GM18867 (cell line): ENCODE data around the gene CMIP.

Experiments used
- ATAC-seq: cut with Tn5 transposase; IDR thresholded peaks from one replicate; pipeline ENCODE4 v1.9.1; 2021; ENCODE audit warnings: mild to moderate bottlenecking, moderate library complexity; ENCODE audit not compliant: unreplicated experiment

The CMIP gene

DNA sequence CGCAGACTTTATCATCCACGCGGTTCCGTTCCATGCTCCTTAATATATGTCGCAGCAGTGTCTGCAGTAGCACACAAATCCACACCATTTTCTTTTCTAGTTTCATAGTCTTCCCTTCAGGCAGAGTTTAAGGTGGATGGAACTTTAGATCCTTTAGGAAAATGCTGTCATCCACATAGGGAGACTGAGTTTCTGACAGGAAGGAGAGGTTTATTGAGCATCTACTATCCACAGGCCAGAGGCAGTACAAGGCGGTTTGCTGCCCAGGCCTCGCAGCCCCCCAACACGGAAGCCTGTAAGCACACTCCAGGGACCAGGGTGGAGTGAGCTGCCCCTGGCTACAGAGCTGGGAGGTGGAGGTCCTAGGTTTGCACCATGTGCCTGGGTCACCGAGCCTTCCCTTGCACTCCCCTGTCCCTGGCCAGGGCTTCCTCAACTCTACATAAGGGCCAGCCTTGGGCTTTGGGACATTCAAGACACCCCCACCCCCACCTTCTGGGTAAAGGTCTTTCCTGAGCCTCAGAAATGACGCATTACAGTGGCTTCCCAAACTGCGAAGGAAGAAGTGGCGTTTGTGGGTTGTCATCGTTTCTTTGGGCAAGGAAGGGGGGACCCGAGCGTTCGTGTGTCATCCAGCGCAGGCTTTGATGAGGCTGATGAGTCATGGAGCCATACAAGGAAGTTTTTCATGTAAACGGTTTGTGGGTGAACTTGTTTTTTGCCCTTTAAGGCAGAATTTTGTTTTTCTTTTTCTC, 188.0 kb downstream of the CMIP start:
- no peak for ATAC-seq

DNA sequence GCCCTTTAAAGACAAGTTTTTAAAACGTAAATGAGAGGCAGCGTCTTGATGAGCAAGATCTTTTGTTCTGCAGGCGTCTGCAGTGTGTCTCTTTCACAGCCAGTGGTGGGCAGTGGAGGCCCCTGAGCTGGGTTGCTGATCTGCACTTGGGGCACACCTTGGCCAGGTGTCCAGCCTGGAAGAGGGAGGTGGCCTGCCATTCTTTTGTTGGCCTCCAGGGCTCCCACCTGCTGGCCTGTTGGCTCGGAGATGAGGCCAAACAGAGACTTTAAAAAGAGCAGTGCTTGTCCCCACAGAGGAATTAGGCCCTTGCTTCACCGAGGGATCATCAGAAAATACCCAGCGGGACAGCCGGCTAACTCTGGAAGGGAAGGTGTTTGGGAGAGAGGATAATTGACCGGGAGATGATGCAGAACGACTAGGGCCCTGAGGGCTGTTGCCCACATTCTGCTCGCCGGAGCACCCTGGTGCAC, 188.6 kb downstream of the CMIP start:
- no peak for ATAC-seq

DNA sequence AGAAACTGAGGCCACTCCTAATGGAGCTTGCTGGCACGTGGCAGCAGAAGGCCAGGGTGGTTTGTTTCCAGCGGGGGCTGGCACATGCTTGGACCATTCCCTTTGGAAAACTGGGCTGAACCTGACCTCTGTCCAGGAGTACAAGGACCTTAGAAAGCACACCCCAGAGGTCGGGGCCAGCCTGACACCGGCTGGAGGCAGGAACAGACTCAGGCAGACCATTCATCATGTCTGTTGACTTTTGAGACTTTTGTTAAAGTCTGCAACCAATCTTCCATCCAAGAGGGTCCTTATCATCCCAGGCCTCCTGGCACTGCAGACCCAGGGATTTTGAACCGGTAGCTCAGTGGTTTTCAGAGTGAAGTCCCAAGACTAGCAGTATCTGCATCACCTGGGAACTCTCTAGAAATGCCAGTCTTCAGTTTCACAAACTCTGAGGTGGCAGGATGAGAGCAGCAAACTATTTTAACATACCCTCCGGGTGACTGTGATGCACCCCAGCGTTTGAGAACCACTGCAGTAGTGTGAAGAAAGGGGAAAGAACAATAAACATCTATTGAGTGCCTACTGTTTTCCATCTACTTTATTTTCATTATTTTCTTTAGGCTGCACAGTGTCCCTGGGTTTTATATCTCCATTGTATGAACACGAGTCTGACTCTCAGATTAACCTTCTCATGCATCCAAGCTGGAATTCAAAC, 189.2 kb downstream of the CMIP start:
- no peak for ATAC-seq

DNA sequence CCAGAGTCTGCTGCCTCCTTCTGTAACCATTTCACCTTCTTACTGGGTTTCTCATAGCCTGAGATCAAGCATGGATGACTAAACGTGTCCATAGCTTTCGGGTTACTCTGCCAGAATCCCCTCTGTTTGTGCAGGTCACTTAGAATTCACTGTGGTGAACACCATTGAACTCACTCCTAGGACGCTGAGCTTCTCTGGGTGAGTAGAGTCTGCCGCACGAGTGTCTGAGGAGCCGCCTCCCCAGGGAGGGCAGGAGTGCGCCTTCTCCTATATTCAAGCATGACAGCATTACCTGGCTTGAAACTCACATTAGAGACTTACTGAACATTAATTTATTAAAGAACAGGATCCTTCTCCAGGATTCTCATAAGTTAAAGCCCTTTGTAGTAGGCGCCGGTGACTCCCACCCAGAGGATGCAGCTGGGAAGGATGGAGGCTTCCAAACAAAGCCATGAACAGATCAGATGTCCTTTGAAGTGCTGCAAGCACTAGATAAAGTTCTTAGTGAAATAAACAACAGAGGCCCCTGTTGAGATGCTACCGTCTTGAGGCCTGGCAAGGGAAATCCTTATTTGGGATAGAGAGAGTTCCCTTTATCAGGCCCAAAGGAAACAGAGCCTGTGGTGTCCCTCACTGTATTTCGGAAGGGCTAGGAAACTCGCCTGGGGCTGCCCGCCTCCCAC, 189.9 kb downstream of the CMIP start:
- no peak for ATAC-seq

DNA sequence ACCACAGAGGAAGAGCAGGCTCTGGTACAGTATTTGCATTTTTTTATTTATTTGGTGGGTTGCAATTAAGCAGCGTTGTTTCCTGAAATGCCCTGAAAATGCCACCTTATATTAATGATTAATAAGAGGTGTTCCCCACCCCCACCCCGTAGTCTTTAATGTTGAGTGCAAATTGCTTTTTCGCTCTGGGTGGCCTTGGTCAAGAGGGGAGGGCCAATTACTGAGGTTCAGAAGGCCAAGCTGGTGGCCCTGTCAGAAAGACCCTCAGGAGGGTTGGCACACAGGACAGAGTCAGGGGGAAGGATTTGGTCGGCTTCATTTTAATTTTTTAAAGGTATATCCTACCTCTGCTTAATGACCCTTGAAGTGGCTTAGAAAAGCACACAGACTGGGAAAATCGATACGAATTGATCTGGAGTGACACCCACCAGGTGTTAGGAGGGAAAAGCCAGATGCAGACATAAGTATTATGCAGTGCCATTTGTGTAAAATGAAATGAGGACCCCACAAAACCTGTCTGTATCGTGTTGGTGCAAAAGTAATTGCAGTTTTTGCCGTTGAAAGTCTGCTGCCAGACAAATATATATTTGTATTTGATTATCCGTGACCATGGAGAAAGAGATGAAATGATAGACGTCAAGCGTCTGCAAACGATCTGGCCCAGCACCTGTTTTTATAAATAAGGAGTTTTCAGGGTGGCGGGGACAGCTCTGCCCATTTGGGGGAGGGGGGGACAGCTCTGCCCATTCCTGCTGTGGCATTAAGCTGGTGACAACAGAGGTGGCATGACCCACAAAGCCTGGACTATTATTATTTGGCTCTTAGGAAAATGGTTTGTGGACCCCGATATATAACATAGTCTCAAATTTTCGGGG, 190.7 kb downstream of the CMIP start:
- ATAC-seq = no peak

DNA sequence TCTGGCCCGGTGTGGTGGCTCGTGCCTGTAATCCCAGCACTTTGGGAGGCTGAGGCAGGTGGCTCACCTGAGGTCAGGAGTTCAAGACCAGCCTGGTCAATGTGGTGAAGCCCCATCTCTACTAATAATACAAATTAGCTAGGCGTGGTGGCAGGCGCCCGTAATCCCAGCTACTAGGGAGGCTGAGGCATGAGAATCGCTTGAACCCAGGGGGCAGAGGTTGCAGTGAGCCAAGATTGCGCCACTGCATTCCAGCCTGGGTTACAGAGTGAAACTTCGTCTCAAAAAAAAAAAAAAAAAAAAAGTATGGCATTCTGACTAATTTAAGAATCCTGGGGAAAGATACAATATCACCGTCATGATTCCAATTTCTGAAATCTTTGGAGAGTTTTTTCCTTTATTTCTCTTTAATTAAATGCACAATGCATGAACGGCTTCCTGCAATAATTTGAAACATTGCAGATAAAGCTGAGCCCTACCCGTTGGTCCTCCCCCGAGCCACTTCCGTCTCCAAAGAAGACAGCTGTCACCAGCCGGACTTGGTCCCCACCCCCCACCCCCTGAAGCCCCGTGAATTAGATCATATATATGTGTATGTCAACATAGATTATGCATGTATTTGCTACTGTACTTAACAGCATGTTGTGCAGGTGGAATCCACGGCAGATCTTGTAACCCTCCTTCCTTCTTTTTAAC, 191.8 kb downstream of the CMIP start:
- ATAC-seq = no peak

DNA sequence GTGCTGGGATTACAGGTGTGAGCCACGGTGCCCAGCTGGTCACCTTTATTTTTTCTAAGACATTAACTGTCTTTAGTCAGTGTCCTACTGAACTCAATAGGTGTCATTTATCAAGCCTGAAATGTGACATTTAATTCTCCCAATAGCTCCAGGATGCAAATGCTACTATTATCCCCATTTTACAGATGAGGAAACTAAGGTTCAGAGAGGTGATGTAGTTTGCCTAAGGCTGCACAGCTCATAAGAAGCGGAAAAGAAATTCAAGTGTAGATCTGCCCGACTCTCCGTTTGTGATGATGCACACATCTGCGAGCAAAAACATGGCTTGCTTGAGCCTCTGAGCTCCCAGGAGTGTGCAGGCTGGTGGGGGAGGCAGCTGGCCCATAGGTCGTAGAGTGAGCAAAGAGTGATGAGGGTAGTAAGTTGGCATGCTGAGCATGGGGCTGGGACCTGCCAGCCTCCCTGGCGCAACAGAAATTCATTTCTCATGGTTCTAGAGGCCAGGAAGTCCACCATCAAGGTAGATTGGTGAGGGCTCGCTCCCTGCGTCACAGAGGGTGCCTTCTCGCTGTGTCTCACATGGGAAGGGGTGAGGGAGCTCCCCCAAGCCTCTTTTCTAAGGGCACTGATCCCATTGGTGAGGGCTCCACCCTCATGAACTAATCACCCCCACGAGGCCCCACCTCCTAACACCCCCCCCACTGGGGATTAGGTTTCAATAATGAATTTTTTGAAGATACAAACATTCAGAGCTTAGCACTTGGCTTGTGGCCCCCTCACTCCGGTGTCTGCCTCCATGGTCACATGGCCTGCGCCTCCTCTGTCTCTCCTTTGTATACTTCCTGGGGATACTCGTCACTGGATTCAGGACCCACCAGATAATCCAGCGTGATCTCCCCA, 193.0 kb downstream of the CMIP start:
- ATAC-seq = no peak

DNA sequence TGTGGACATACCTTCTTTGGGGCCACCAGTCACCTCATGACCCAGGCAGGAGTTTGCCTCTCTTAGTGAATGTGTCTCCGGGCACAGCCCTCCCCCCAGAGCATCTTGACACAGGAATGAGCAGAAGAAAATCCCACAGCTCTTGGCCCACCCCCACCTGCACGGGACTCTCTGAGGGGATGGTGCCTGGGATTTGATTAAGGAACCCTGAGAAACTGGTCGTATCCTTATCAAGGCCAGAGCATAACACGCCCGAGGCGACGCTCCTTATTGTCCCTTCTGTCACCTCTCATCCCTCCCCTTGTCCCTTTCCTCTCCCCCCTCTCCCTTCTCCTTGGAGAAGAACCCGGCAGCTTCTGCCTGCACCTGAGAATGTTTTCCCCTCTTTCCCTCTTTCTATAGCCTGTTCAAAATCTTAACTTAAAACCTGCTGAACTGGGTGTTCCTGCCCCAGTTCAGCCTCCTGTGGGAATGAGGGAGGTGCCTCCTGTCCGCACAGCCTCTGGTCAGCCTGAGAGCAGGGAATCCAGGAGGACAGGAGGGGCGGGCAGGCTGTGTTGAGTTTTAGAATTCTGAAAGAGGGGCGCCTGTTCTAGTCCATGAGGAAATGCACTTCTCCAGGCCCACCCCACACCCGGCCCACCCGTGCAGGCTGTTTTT, 193.8 kb downstream of the CMIP start:
- no peak for ATAC-seq

DNA sequence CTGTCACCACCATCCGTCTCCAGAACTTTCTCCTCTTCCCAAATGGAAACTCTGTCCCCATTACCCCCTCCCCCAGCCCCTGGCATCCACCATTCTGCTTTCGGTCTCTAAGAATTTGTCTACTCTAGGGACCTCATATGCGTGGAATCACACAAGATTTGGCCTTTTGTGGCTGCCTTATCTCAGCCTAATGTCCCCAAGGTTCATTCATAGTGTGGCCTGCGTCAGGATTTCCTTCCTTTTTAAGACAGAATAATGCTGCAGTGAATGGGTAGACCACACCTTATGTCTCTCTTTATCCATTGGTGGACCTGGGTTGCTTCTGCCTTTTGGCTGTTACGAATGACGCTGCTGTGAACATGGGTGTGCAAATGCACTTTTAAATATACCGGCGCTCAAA, 194.7 kb downstream of the CMIP start:
- no peak for ATAC-seq

DNA sequence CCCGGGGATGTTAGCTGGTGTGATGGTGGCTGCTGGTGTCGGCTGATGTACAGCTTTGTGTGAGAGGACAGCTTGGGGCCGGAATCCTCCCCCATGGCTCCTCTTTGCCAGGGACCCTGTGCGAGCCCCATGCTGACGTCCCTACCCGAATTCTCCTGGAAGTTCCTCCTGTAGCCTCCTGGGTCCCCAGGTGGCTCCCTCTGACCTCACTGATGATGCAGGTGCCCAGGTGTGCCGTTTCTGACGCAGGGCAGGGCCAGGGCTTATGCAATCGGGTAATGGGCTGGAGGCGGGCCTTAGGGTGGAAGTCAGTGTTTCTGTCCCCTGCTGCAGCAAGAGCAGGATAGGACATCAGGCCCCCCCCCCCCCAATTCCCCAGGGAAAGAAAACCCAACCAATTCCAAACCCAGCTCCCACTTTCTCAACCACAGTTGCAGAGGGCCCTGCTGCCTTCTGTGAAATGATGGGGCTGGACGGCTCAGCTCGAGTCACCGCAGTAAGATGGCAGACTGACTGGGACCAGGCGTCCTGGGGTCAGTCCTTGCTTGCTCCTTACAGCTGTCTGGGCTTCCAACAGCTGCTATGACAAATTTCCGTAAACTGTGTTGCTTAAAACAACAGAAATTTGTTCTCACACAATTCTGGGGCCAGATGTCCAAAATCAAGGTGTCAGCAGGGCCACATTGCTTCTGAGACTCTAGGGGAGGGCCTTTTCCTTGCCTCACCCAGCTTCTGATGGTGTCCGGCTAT, 195.5 kb downstream of the CMIP start:
- ATAC-seq = no peak

DNA sequence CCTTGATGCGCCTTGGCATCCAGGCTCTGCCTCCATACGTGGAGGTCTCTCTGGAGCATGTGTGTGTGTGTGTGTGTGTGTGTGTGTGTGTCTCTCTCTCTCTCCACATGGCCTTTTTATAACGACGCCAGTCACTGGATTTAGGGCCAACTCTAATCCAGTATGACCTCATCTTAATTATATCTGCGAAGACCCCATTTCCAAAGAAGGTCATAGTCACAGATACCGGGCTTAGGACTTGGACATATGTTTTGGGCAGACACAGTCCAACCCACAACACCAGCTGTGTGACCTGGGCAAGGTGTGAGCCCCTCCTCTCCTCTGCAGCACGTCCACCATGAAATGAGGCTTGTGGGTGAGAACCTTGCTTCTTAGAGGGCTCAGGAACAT, 196.1 kb downstream of the CMIP start:
- no peak for ATAC-seq

DNA sequence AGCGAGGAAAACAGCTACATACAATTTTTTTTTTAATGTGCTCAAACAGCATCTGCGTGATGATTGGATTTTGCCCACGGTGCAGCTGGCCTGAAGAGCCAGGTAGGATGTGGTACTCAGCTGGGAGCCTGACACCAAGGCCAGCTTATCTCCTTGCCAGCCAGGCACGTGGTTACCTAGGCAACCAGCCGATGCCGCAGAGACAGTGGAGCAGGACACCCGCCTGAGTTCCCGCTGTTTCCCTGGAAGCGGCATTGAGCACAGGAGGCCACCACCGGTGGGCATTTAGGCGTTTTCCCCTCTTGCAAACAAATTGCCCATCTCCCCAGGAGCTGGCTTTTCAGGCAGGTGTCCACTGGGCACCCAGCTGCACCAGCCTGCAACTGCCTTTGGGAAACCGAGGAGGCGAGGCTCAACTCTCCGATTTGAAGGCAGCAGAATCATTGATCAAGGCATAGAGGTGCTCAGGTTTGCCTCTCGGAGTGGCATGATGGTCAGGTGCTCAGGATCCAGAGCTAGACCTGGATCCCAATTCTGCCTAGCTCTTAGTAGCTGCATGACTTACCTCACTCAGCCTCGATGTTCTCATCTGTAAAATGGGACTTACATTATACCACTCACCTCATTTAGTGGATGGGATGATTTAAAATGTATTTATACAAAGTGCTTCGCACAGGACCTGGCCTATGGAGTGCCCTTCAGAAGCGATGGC, 196.9 kb downstream of the CMIP start:
- no peak for ATAC-seq

DNA sequence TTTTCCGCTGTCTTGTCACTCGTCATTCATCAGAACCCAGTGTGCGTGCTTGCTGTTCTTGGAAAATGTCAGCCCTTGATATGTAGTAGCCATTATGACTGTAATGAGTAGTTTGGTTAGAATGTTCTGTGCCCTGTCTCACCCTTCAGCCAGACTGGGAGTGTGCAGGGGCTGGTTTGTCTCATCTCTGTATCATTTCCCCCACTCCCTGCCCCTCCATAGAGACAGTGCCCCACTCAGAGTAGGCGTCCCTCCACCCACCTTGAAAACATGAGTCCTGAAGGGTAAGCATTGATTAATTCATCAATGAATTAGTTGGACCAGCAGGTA, 197.5 kb downstream of the CMIP start:
- no peak for ATAC-seq

DNA sequence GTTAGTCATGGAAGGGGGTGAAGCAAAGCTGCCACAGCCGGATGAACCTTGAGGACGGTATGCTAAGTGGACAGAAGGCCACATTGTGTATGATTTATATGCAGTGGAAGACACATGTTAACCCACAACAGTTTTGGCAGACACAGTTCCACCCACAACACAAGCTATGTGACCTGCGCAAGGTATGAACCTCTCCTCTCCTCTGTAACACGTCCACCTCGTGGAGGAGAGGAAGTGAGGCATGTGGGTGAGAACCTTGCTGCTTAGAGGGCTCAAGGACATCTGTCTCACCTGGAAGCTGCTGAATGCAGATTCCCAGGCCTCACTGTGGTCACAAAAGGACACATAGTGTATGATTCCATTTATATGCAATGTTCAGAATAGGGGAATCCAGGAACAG, 198.3 kb downstream of the CMIP start:
- no peak for ATAC-seq

DNA sequence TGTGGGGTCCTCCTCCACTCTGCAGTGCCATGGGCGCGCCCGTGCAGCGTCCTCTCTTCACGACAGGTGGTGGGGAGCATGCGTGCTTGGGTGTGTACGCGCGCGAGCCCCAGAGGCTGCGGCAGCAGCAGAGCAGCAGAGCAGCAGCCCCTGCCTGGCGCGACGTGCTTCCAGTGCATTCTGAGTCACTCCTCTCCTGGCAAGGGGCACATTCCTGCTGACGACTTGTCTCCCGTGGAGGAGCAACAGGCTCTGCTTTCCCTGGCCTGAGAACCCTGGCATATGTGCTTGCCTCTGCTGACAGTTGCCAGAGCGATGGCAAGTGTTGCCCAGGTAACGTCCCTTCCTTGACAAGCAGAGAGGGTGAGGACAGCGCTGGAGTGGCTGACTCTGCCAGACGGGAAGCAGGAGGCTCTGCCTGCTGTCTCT, 200.7 kb downstream of the CMIP start:
- no peak for ATAC-seq

DNA sequence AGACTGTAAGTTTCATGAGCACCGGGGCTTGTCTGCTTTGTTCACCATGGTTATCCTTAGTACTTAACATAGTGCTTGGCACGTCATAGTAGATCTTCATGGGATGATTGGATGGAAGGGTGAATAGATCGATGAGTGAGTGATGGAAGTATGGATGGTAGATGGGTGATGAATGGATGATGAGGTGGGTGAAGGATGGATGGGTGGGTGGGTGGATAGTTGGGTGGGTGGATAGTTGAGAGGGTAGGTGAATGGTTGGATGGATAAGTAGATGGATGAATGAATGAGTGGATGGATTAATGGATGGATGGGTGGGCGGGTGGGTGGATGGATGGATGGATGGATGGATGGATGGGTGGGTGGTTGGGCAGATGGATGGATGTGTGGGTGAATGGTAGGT, 201.3 kb downstream of the CMIP start:
- ATAC-seq = no peak

DNA sequence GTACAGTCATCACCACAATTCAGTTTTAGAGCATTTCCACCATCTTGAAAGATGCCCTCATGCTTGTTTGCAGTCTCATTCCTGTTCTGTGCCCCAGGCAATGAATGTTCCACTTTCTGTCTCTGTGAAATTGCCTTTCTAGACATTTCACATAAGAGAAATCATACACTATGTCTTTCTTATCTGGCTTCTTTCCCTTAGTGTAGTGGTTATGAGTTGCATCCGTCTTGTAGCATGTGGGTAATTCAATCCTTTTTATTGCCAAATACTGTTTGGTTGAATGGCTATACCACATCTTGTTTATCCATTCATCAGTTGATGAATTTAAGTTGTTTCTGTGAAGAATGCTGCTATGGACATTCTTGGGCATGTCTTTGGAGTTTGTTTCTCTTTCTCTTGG, 202.0 kb downstream of the CMIP start:
- no peak for ATAC-seq

DNA sequence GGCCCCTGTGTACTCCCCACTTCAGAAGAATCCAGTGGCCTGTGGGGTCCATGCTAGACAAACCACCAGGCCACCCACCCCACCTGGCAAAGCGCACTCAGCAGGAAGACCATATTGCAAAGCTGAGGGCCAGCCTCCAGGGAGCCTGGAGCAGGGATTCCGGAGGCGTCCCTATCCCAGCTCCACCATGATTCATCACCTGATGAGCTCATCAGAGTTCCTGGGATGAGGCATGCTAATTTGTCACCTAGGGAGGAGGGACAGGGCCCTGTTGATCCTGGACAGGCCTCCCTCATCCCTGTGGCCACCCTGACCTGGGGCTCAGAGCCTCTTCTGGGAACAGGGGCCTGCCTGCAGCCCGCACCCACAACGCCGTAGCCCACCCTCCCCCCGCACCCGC, 202.9 kb downstream of the CMIP start:
- no peak for ATAC-seq
